H4 (cell line): ENCODE data around the gene PIANP. TPM values are rescaled to one million over a fixed set of nuclear protein-coding genes. Genes with fewer than 3 reads are reported as not detected.
"Not testable (repeated sequence)": the region's sequence is repeated elsewhere in the genome, so short reads cannot be mapped to it uniquely, and the experiment has no call there.

Source experiments
- DNase-seq: peaks from one replicate; pipeline ENCODE4 v3.0.0-alpha.2; 2015; ENCODE audit warnings: low spot score
- total RNA-seq: library from RNA; depleted of rRNA; stranded (reverse); fragments of >200 nt; shearing (Covaris generic); gene quantifications from 2 replicates; pipeline ENCODE4 v1.2.3, GENCODE V29; 2014; rRNA removed

Gene PIANP, protein sequence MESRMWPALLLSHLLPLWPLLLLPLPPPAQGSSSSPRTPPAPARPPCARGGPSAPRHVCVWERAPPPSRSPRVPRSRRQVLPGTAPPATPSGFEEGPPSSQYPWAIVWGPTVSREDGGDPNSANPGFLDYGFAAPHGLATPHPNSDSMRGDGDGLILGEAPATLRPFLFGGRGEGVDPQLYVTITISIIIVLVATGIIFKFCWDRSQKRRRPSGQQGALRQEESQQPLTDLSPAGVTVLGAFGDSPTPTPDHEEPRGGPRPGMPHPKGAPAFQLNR
- total RNA-seq, result not detected in 2 replicates

GRCh38 chr12:6700646-6701051 is at the start of gene PIANP:
PIANP (minus strand) TSS chr12:6700815; CDS start chr12:6698061, 2,754 bp downstream.
- no peak for DNase-seq

GRCh38 chr12:6748761-6749160 is 48.1 kb upstream of the PIANP start:
- DNase-seq, result no peak

DNA sequence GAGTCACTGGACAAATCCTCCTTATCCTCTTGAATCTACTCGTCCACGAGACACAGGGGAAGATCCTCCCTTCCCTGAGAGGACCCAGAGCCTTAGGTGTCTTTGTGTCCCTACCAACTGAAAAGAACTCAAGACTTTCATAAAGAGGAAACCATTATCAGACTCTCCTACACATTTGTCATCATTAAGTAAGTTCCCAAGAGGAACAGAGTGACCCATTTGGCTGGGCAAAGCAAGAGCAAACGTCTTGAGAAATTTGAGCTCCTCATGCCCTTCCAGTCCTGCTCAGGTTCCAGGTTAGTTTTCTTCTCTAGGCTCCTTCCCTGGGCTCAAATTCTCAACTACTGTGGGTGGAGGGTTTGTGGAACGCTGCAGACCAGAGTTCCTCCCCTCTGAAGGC is 46.6 kb upstream of the PIANP start:
- DNase-seq, result no peak

- no peak for DNase-seq
Measured at GRCh38 chr12:6745741-6746525, 45.3 kb upstream of the PIANP start.

DNA sequence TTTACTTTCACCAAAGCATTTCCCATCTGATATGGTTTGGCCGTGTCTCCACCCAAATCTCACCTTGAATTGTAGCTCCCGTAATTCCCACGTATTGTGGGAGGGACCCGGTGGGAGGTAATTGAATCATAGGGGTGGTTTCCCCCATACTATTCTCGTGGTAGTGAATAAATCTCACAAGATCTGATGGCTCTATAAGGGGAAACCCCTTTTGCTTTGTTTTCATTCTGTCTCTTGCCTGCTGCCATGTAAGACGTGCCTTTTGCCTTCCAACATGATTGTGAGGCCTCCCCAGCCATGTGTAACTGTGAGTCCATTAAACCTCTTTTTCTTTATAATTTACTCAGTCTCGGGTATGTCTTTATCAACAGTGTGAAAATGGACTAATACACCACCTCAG is 42.7 kb upstream of the PIANP start:
- DNase-seq, result not testable (repeated sequence)

DNA sequence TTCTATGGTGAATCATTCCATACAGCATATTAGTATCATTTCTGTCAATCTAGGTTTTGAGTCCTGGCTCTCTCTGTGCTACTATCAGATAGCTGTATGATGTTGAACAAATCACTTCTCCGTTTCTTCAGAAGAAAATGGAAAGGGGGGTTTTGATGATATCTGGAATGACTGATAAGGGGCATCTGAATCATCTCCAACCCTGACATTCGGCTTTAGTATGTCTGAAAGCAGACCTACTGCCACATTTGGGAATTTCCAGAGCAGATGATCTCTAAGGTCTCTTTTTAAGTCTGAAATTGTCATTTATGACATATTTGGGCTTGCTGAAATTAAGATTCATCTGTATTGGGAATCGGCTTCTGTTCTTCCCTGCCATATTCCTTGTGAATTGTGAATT is 42.2 kb upstream of the PIANP start:
- no peak for DNase-seq

DNA sequence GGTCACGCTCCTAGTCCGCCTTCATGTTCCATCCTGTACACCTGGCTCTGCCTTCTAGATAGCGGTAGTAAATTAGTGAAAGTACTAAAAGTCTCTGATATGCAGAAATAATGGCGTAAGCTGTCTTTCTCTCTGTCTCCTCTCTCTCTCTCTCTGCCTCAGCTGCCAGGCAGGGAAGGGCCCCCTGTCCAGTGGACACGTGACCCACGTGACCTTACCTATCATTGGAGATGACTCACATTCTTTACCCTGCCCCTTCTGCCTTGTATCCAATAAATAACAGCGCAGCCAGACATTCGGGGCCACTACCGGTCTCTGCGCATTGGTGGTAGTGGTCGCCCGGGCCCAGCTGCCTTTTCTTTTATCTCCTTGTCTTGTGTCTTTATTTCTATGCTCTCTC is 41.5 kb upstream of the PIANP start:
- DNase-seq, result not testable (repeated sequence)

DNA sequence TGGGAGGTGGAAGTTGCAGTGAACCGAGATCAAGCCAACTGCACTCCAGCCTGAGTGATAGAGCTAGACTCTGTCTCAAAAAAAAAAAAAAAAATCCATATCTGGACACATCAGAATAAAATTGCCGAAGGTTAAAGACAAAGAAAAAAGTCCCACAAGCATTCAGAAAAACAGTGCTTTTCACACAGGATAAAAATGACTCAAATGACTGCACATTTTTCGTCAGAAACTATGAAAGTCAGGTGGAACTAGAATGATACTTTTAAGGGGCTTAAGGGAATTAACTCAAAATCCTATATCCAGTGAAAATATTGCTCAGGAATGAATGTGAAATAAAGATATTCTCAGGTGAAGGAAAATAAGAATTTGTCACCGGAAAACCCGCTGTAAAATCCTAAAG is 36.1 kb upstream of the PIANP start:
- no peak for DNase-seq

- DNase-seq, result peak; percentile 69
Measured at GRCh38 chr12:6735448-6736191, 35.0 kb upstream of the PIANP start.

- no peak for DNase-seq
Measured at GRCh38 chr12:6734506-6735387, 34.1 kb upstream of the PIANP start.

GRCh38 chr12:6730169-6730568 is 29.6 kb upstream of the PIANP start:
- no peak for DNase-seq

DNA sequence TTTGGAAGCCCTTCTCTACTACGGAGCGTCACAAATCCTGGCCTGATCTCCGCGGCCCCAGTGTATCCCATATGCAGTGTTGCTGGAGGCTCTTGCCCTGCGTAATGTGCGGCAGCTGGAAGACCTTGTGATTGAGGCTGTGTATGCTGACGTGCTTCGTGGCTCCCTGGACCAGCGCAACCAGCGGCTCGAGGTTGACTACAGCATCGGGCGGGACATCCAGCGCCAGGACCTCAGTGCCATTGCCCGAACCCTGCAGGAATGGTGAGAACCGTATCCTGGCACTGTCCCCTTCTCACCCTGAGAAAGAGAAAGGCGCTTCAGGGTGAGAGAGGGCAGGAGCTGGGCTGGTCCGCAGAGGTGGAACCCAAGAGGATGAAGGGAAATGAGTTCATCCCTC is 28.6 kb upstream of the PIANP start:
- DNase-seq, result no peak

- DNase-seq, result no peak
Measured at GRCh38 chr12:6725350-6725749, 24.7 kb upstream of the PIANP start.

DNA sequence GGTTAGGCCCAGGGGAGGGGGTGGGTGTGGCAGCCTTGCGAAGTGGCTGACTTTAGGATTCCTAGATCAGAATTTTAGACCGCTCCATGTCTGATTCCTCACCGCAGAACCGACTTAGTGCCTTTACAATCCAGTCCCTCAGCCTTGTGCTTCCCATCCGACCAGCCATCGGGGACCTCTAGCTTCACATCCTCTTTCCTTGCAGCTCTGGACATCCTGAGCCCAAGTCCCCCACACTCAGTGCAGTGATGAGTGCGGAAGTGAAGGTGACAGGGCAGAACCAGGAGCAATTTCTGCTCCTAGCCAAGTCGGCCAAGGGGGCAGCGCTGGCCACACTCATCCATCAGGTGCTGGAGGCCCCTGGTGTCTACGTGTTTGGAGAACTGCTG is 23.8 kb upstream of the PIANP start:
- peak; percentile 33 for DNase-seq

GRCh38 chr12:6723607-6724408 is 23.2 kb upstream of the PIANP start, which contains the start of gene COPS7A:
COPS7A (plus strand) TSS chr12:6724046; CDS start chr12:6724657, 611 bp downstream.
- DNase-seq, result peak; percentile 99

DNA sequence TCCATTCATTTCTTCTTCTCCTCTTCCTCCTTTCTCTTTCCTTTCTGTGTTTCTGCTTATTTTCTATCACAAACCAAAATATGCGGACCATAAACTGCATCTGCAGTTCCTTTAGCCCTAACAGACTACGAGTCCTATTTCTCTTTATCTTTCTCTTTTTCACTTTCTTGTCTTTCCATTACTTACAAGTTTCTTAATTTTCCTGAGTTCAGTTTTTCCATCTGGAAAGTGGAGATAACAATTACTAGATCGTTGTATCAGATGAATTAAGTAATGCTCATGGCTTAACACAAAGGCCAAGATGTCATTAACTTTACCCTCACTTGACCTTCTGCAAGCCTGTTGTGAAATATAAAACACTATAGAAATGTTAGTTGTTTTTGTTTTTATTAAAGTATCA is 22.2 kb upstream of the PIANP start:
- DNase-seq, result no peak

DNA sequence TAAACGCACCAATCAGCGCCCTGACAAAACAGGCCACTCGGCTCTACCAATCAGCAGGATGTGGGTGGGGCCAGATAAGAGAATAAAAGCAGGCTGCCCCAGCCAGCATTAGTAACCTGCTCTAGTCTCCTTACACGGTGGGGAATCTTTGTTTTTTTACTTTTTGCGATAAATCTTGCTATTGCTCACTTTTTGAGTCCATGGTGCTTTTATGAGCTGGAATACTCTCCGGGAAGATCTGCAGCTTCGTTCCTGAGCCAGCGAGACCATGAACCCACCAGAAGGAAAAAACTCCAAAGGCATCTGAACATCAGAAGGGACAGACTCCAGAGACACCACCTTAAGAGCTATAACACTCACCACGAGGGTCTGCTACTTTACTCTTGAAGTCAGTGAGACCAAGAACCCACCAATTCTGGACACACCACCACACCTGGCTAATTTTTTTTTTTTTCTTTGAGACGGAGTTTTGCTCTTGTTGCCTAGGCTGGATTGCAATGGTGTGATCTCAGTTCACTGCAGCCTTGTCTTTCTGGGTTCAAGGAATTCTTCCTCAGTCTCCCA is 16.3 kb upstream of the PIANP start:
- DNase-seq, result no peak

DNA sequence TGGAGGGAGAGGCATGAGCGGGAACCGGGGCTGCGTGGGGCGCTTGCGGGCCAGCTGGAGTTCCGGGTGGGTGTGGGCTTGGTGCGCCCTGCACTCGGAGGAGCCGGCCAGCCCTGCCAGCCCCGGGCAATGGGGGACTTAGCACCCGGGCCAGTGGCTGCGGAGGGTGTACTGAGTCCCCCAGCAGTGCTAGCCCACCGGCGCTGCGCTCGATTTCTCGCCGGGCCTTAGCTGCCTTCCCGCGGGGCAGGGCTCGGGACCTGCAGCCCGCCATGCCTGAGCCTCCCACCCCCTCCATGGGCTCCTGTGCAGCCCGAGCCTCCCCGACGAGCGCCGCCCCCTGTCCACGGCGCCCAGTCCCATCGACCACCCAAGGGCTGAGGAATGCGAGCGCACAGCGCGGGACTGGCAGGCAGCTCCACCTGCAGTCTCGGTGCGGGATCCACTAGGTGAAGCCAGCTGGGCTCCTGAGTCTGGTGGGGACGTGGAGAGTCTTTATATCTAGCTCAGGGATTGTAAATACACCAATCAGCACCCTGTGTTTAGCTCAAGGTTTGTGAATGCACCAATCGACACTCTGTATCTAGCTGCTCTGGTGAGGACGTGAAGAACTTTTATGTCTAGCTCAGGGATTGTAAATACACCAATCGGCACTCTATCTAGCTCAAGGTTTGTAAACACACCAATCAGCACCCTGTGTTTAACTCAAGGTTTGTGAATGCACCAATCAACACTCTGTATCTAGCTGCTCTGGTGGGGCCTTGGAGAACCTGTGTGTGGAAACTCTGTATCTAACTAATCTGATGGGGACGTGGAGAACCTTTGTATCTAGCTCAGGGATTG is 15.6 kb upstream of the PIANP start:
- not testable (repeated sequence) for DNase-seq

DNA sequence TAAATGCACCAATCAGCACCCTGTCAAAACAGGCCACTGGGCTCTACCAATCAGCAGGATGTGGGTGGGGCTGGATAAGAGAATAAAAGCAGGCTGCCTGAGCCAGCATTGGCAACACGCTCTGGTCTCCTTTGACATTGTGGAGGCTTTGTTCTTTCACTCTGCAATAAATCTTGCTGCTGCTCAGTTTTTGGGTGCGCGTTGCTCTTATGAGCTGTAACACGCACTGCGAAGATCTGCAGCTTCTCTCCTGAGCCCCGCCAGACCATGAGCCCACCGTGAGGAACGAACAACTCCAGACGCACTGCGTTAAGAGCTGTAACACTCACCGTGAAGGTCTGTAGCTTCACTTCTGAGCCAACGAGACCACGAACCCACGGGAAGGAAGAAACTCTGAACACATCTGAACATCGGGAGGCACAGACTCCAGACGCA is 8.4 kb upstream of the PIANP start:
- DNase-seq, result no peak
